Keratinocyte (primary cell): ENCODE results near the gene GPX2.

ENCODE experiments used
- EZH2 ChIP-seq: IDR thresholded peaks from one replicate; pipeline ENCODE4 v1.6.1; 2012; ENCODE audit warnings: inconsistent platforms, mild to moderate bottlenecking, low read length, moderate library complexity
- TF ChIP-seq, protein P1 (sequence below), 3 experiments: IDR thresholded peaks in 1 of 3; conservative IDR thresholded peaks in 1 of 3; optimal IDR thresholded peaks in 1 of 3; 2 replicates in 2 of 3; 3 replicates in 1 of 3; pipeline versions ENCODE3 to v1.5.1; 2011; ENCODE audit warnings: low read length in 3 of 3, mild to moderate bottlenecking in 3 of 3, moderate library complexity in 2 of 3, control low read depth in 1 of 3, inconsistent platforms in 1 of 3; ENCODE audit not compliant: insufficient read depth in 2 of 3; ENCODE audit errors: extremely low read depth in 1 of 3

DNA sequence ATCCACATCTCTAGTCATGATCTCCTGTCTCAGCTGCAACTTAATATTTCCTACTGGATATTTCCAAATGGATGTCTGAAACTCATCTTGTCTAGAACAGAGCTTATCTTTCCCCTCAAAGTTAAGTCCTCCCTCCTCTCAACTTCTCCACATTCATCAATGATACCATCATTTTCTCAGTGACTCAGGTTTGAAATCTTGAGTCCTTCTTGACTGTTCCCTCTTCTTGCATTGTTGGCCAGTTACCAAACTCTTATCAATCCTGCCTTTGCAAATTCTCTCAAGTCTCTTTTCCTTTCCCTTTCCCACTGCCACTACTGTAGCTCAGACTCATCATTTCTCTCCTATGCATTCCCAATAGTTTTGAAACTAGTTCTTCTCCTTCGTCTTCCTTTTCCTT, 42.6 kb downstream of the GPX2 start:
- TF ChIP-seq, protein P1, sequence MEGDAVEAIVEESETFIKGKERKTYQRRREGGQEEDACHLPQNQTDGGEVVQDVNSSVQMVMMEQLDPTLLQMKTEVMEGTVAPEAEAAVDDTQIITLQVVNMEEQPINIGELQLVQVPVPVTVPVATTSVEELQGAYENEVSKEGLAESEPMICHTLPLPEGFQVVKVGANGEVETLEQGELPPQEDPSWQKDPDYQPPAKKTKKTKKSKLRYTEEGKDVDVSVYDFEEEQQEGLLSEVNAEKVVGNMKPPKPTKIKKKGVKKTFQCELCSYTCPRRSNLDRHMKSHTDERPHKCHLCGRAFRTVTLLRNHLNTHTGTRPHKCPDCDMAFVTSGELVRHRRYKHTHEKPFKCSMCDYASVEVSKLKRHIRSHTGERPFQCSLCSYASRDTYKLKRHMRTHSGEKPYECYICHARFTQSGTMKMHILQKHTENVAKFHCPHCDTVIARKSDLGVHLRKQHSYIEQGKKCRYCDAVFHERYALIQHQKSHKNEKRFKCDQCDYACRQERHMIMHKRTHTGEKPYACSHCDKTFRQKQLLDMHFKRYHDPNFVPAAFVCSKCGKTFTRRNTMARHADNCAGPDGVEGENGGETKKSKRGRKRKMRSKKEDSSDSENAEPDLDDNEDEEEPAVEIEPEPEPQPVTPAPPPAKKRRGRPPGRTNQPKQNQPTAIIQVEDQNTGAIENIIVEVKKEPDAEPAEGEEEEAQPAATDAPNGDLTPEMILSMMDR (optimal IDR thresholded peaks at IDR 0.05 in 1 of 3, IDR thresholded peaks at IDR 0.05 in 1 of 3, conservative IDR thresholded peaks at IDR 0.05 in 1 of 3; ENCODE audit: extremely low read depth in 1 of 3, insufficient read depth in 2 of 3, low read length in 3 of 3): no peak
- TF ChIP-seq EZH2: no peak
